MCF 10A (cell line): ENCODE data around the gene TMCO4. TPM values are rescaled to one million over a fixed set of nuclear protein-coding genes. Genes with fewer than 3 reads are reported as not detected.

Experiments used
- BruUV-seq: library from RNA; stranded (reverse); fragments of 400-500 nt; replicated peaks from 2 replicates; lab custom pipeline; 2021; lab: Mats Ljungman, UMichigan
- CTCF ChIA-PET: fragments of 300-600 bp; sonication (Branson Sonifier 250); formaldehyde crosslinking; extraction: SDS; loops from one replicate; lab custom pipeline; 2021; ENCODE audit warnings: antibody characterized with exemption, inconsistent platforms; lab: Yijun Ruan, JAX
- POLR2A ChIA-PET: fragments of 300-600, 350-650 bp; sonication (Branson Sonifier 250); formaldehyde crosslinking; extraction: SDS; loops from one replicate; lab custom pipeline; 2020; ENCODE audit warnings: antibody characterized with exemption, inconsistent platforms; lab: Yijun Ruan, JAX
- DNase-seq: peaks from one replicate; pipeline ENCODE4 v3.0.0-alpha.2; 2018; ENCODE audit not compliant: unreplicated experiment
- H3K27ac Mint-ChIP-seq: one replicate; pipeline ENCODE4 v1.8.0; 2022; ENCODE audit warnings: mild to moderate bottlenecking, low read depth, mixed read lengths; ENCODE audit not compliant: unreplicated experiment
- H3K27me3 Mint-ChIP-seq: one replicate; pipeline ENCODE4 v1.8.0; 2022; ENCODE audit warnings: mixed read lengths; ENCODE audit not compliant: insufficient read depth, unreplicated experiment
- H3K36me3 Mint-ChIP-seq: one replicate; pipeline ENCODE4 v1.8.0; 2022; ENCODE audit warnings: mild to moderate bottlenecking, moderate library complexity, mixed read lengths; ENCODE audit not compliant: insufficient read depth, unreplicated experiment
- H3K4me1 Mint-ChIP-seq: one replicate; pipeline ENCODE4 v1.8.0; 2022; ENCODE audit warnings: mixed read lengths; ENCODE audit not compliant: insufficient read depth, unreplicated experiment
- H3K4me3 Mint-ChIP-seq: one replicate; pipeline ENCODE4 v1.8.0; 2022; ENCODE audit warnings: mild to moderate bottlenecking, moderate library complexity, mixed read lengths; ENCODE audit not compliant: unreplicated experiment
- H3K9me3 Mint-ChIP-seq: one replicate; pipeline ENCODE4 v1.8.0; 2022; ENCODE audit warnings: mixed read lengths; ENCODE audit not compliant: unreplicated experiment
- CTCF ChIP-seq: fragments of 200-600 bp; IDR thresholded peaks from one replicate; pipeline ENCODE4 v1.8.0; 2022; ENCODE audit warnings: antibody characterized with exemption, mild to moderate bottlenecking; ENCODE audit not compliant: unreplicated experiment
- intact Hi-C: fragments of 100-400 bp; cut with micrococcal nuclease; formaldehyde crosslinking; loops from 2 replicates; pipeline ENCODE4 v1.14.1; 2022
- total RNA-seq: library from RNA; stranded (reverse); gene quantifications from 2 replicates; pipeline ENCODE4 v1.2.3, GENCODE V29; 2022

Gene TMCO4
- total RNA-seq, 1 experiment from 2014 or later = 20.5 TPM

DNA sequence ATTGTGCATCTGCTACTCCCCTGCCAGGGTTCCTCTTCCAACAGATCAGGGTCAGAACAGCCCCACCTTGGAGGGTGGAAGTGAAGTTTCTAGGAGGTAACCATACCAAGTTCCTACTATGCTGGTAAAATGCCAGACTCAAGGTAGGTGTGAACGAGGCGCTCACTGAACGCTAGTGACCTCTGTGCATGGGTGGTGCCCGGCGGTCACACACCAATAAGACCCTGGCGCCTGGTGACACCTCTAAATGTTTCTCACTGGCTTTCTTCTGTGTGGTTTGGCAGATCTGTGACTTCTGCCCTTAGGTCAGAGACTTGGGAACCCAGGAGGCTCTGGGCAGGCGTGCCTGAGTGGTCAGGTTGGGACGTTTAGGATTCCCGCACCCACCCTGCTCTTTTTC, 55.9 kb downstream of the TMCO4 start:
- peaks cover 22% of the 10 kb centered on the region for H3K36me3 Mint-ChIP-seq
- H3K27ac Mint-ChIP-seq = no peak overlapping the region
- no peaks in the 10 kb centered on the region for H3K27me3 Mint-ChIP-seq
- DNase-seq = no peak
- no peaks in the 10 kb centered on the region for H3K4me1 Mint-ChIP-seq
- TF ChIP-seq CTCF = no peak
- H3K4me3 Mint-ChIP-seq = no peak overlapping the region
- BruUV-seq = no TSS peak
- intact Hi-C loops = no loop called here
- CTCF ChIA-PET = no interaction called here
- H3K9me3 Mint-ChIP-seq = no peaks in the 10 kb centered on the region
- POLR2A ChIA-PET = no interaction called here

GRCh38 chr1:19743180-19743579, 56.5 kb downstream of the TMCO4 start:
- no peak for DNase-seq
- Mint-ChIP-seq H3K4me1 (no peaks in the 10 kb centered on the region), H3K27me3 (no peaks in the 10 kb centered on the region), H3K9me3 (no peaks in the 10 kb centered on the region), H3K36me3 (peaks cover 22% of the 10 kb centered on the region), H3K27ac (no peak overlapping the region), H3K4me3 (no peak overlapping the region)
- TF ChIP-seq CTCF = no peak
- intact Hi-C loops = no loop called here
- no TSS peak for BruUV-seq
- POLR2A ChIA-PET = interaction anchor here (0.7 kb wide), 1 partner anchor 16 kb away, joined by 4 read pairs; no protein-coding TSS in a partner anchor
- CTCF ChIA-PET = interaction anchor here (0.9 kb wide), 1 partner anchor 28 kb away, joined by 4 read pairs; no protein-coding TSS in a partner anchor

- Mint-ChIP-seq H3K4me1 (peaks cover 7% of the 10 kb centered on the region), H3K4me3 (no peak overlapping the region), H3K36me3 (peaks cover 9% of the 10 kb centered on the region), H3K27ac (no peak overlapping the region), H3K9me3 (no peaks in the 10 kb centered on the region), H3K27me3 (no peaks in the 10 kb centered on the region)
- intact Hi-C loops = no loop called here
- ChIA-PET CTCF (no interaction called here), POLR2A (no interaction called here)
- no TSS peak for BruUV-seq
- peak; percentile 52 for DNase-seq
- no peak for TF ChIP-seq CTCF
These were observed 60.1 kb downstream of the TMCO4 start for GRCh38 chr1:19739628-19740027.

GRCh38 chr1:19738669-19739068, 61.0 kb downstream of the TMCO4 start:
- no peaks in the 10 kb centered on the region for H3K27me3 Mint-ChIP-seq
- intact Hi-C loops = no loop called here
- CTCF ChIA-PET = interaction anchor here (0.6 kb wide), 1 partner anchor 25 kb away, joined by 3 read pairs; no protein-coding TSS in a partner anchor
- peaks cover 7% of the 10 kb centered on the region for H3K4me1 Mint-ChIP-seq
- H3K9me3 Mint-ChIP-seq = no peaks in the 10 kb centered on the region
- no peak overlapping the region for H3K4me3 Mint-ChIP-seq
- no TSS peak for BruUV-seq
- TF ChIP-seq CTCF = no peak
- H3K27ac Mint-ChIP-seq = no peak overlapping the region
- peaks cover 6% of the 10 kb centered on the region for H3K36me3 Mint-ChIP-seq
- POLR2A ChIA-PET = interaction anchor here (0.7 kb wide), 1 partner anchor 770 kb away, joined by 3 read pairs; no protein-coding TSS in a partner anchor
- no peak for DNase-seq
